DND-41 (cell line): ENCODE results near the gene GPR137B.

Source experiments
- ATAC-seq: fragments of 200-7000 bp; cut with Tn5 transposase; 3 replicates; pipeline ENCODE4 v1.9.1; 2021; ENCODE audit warnings: low read depth; ENCODE audit not compliant: insufficient read depth
- DNase-seq: peaks from one replicate; pipeline ENCODE4 v3.0.0-alpha.2; 2020
- H2AFZ ChIP-seq: 2 replicates; pipeline ENCODE4 v1.6.0; 2012; ENCODE audit warnings: low read depth, low read length
- H3K27ac ChIP-seq: 2 replicates; pipeline ENCODE4 v1.5.1; 2012; ENCODE audit warnings: low read length, inconsistent platforms
- H3K27me3 ChIP-seq: fragments of 200-600 bp; sonication (generic); 2 replicates; pipeline ENCODE4 v1.6.0; 2012; ENCODE audit warnings: low read length, mild to moderate bottlenecking, inconsistent platforms; ENCODE audit not compliant: insufficient read depth, poor library complexity
- H3K36me3 ChIP-seq: 2 replicates; pipeline ENCODE4 v1.5.1; 2012; ENCODE audit warnings: low read length, inconsistent platforms; ENCODE audit not compliant: insufficient read depth
- H3K4me1 ChIP-seq: 2 replicates; pipeline ENCODE4 v1.5.1; 2012; ENCODE audit warnings: mild to moderate bottlenecking, low read length; ENCODE audit not compliant: insufficient read depth
- H3K4me2 ChIP-seq: 2 replicates; pipeline ENCODE4 v1.6.0; 2012; ENCODE audit warnings: mild to moderate bottlenecking, moderate library complexity, low read length, inconsistent platforms; ENCODE audit not compliant: insufficient read depth
- H3K4me3 ChIP-seq, 2 experiments: fragments of 200-600 bp in 1 of 2; shearing (Covaris generic) in 1 of 2; 2 replicates each; pipeline ENCODE4 v1.5.1; 2012 to 2016; ENCODE audit warnings: inconsistent platforms in 2 of 2, low read length in 2 of 2, mild to moderate bottlenecking in 2 of 2, low read depth in 1 of 2, moderate library complexity in 1 of 2
- H3K79me2 ChIP-seq: 2 replicates; pipeline ENCODE4 v1.6.0; 2012; ENCODE audit warnings: low read length, inconsistent platforms; ENCODE audit not compliant: insufficient read depth
- H3K9ac ChIP-seq: 2 replicates; pipeline ENCODE4 v1.6.0; 2012; ENCODE audit warnings: low read depth, mild to moderate bottlenecking, inconsistent platforms, low read length, moderate library complexity
- H3K9me3 ChIP-seq: 2 replicates; pipeline ENCODE4 v1.5.1; 2012; ENCODE audit warnings: low read length, moderate library complexity, mild to moderate bottlenecking, inconsistent platforms; ENCODE audit not compliant: insufficient read depth, severe bottlenecking
- H4K20me1 ChIP-seq: 2 replicates; pipeline ENCODE4 v1.6.0; 2012; ENCODE audit warnings: low read length; ENCODE audit not compliant: insufficient read depth
- CTCF ChIP-seq: IDR thresholded peaks from 2 replicates; pipeline ENCODE4 v1.5.1; 2012; ENCODE audit warnings: borderline replicate concordance, low read length, moderate library complexity, mild to moderate bottlenecking; ENCODE audit not compliant: poor library complexity, severe bottlenecking; ENCODE audit errors: extremely low read depth
- EZH2 ChIP-seq: IDR thresholded peaks from 3 replicates; pipeline ENCODE4 v1.6.1; 2012; ENCODE audit warnings: borderline replicate concordance, low read depth, mild to moderate bottlenecking, moderate library complexity, low read length, inconsistent platforms; ENCODE audit not compliant: severe bottlenecking

The GPR137B gene

GRCh38 chr1:236209185-236209584 lies 66.8 kb downstream of the GPR137B start:
- no peak for ATAC-seq
- Histone ChIP-seq H3K4me2 (no peak overlapping the region), H3K79me2 (no peaks in the 10 kb centered on the region), H3K27me3 (no peaks in the 10 kb centered on the region), H3K9ac (no peak overlapping the region), H3K27ac (no peak overlapping the region), H3K9me3 (no peaks in the 10 kb centered on the region), H3K4me1 (no peaks in the 10 kb centered on the region), H2AFZ (no peak overlapping the region), H4K20me1 (no peaks in the 10 kb centered on the region), H3K4me3 (no peak overlapping the region), H3K36me3 (peaks cover 48% of the 10 kb centered on the region)
- no peak for DNase-seq
- TF ChIP-seq CTCF (no peak), EZH2 (no peak)

GRCh38 chr1:236209713-236210112 lies 67.4 kb downstream of the GPR137B start:
- Histone ChIP-seq H3K9ac (no peak overlapping the region), H3K27me3 (no peaks in the 10 kb centered on the region), H4K20me1 (no peaks in the 10 kb centered on the region), H3K36me3 (peaks cover 47% of the 10 kb centered on the region), H3K27ac (no peak overlapping the region), H3K4me2 (no peak overlapping the region), H3K79me2 (no peaks in the 10 kb centered on the region), H3K4me1 (no peaks in the 10 kb centered on the region), H2AFZ (no peak overlapping the region), H3K9me3 (no peaks in the 10 kb centered on the region), H3K4me3 (no peak overlapping the region)
- DNase-seq (no peak), ATAC-seq (no peak)
- TF ChIP-seq EZH2: no peak

GRCh38 chr1:236211815-236212214 lies 69.5 kb downstream of the GPR137B start:
- Histone ChIP-seq H3K27ac (no peak overlapping the region), H3K27me3 (no peaks in the 10 kb centered on the region), H3K9ac (no peak overlapping the region), H3K4me3 (no peak overlapping the region), H3K79me2 (no peaks in the 10 kb centered on the region), H4K20me1 (no peaks in the 10 kb centered on the region), H3K9me3 (no peaks in the 10 kb centered on the region), H3K4me2 (no peak overlapping the region), H3K36me3 (peaks cover 34% of the 10 kb centered on the region; the same call in 1 of the 2 replicates), H3K4me1 (no peaks in the 10 kb centered on the region), H2AFZ (no peak overlapping the region)
- ATAC-seq (no peak), DNase-seq (no peak)
- no peak for TF ChIP-seq CTCF

- Histone ChIP-seq H4K20me1 (no peaks in the 10 kb centered on the region), H3K4me2 (no peak overlapping the region), H3K27ac (no peak overlapping the region), H3K4me3 (no peak overlapping the region), H3K9ac (no peak overlapping the region), H3K79me2 (no peaks in the 10 kb centered on the region), H3K27me3 (no peaks in the 10 kb centered on the region), H3K4me1 (no peaks in the 10 kb centered on the region), H3K9me3 (no peaks in the 10 kb centered on the region), H2AFZ (no peak overlapping the region), H3K36me3 (peaks cover 25% of the 10 kb centered on the region; the same call in 1 of the 2 replicates)
- no peak for ATAC-seq
- DNase-seq: no peak
- TF ChIP-seq CTCF (no peak), EZH2 (no peak)
Measured at GRCh38 chr1:236213534-236213933, 71.2 kb downstream of the GPR137B start.
